BLaER1 treated with 17β-estradiol and CSF1 and Interleukin-3, amounts not matched to agents 10 nM and 100 nM (cell line): Measurements from ENCODE around the gene PPP1R14C.

Source experiments
- H3K27ac ChIP-seq, 11 experiments: shearing (Covaris generic); formaldehyde crosslinking; 2 replicates each; pipeline ENCODE4 v1.8.1; 2022
- H3K27me3 ChIP-seq, 11 experiments: shearing (Covaris generic); formaldehyde crosslinking; 2 replicates each; pipeline ENCODE4 v1.8.1; 2022
- H3K36me3 ChIP-seq, 11 experiments: shearing (Covaris generic); formaldehyde crosslinking; 2 replicates each; pipeline ENCODE4 v1.8.1; 2022
- H3K4me1 ChIP-seq, 10 experiments: shearing (Covaris generic); formaldehyde crosslinking; 2 replicates each; pipeline ENCODE4 v1.8.1; 2022
- H3K4me2 ChIP-seq, 11 experiments: shearing (Covaris generic); formaldehyde crosslinking; 2 replicates each; pipeline ENCODE4 v1.8.1; 2022
- H3K4me3 ChIP-seq, 10 experiments: shearing (Covaris generic); formaldehyde crosslinking; 2 replicates each; pipeline ENCODE4 v1.8.1; 2022
- H3K9ac ChIP-seq, 11 experiments: shearing (Covaris generic); formaldehyde crosslinking; 2 replicates each; pipeline ENCODE4 v1.8.1; 2022
- H3K9me3 ChIP-seq, 11 experiments: shearing (Covaris generic); formaldehyde crosslinking; replicated peaks in 1 of 11; 2 replicates each; pipeline ENCODE4 v1.8.1; 2022
- H4K20me1 ChIP-seq, 11 experiments: shearing (Covaris generic); formaldehyde crosslinking; 2 replicates each; pipeline ENCODE4 v1.8.1; 2022
- Cebpa-rat ChIP-seq, 11 experiments: shearing (Covaris generic); IDR thresholded peaks; 2 replicates each; pipeline ENCODE4 v1.8.1; 2022

Gene PPP1R14C

GRCh38 chr6:150281767-150282166 lies 138.9 kb downstream of the PPP1R14C start:
- H3K4me2 ChIP-seq = no peak overlapping the region
- no peak overlapping the region for H3K27ac ChIP-seq
- H4K20me1 ChIP-seq = no peaks in the 10 kb centered on the region; a peak in 1 of 22 replicates
- H3K4me3 ChIP-seq = no peak overlapping the region
- no peaks in the 10 kb centered on the region for H3K36me3 ChIP-seq
- peaks cover 0 to 7% (median 0%) of the 10 kb centered on the region in 11 experiments; a peak in 3 of 22 replicates for H3K27me3 ChIP-seq
- peaks cover 0 to 12% (median 0%) of the 10 kb centered on the region in 11 experiments; a peak in 2 of 22 replicates for H3K9me3 ChIP-seq
- H3K4me1 ChIP-seq = peaks cover 0 to 44% (median 30%) of the 10 kb centered on the region in 10 experiments; a peak in 17 of 20 replicates
- no peak for TF ChIP-seq Cebpa-rat (IDR thresholded peaks at IDR 0.05)
- H3K9ac ChIP-seq = no peak overlapping the region

- H3K27me3 ChIP-seq = peaks cover 0 to 7% (median 0%) of the 10 kb centered on the region in 11 experiments; a peak in 2 of 22 replicates
- H3K9me3 ChIP-seq = peaks cover 0 to 14% (median 0%) of the 10 kb centered on the region in 11 experiments; a peak in 2 of 22 replicates
- H3K9ac ChIP-seq = no peak overlapping the region
- no peak overlapping the region for H3K27ac ChIP-seq
- no peak overlapping the region for H3K4me2 ChIP-seq
- H4K20me1 ChIP-seq = no peaks in the 10 kb centered on the region
- no peaks in the 10 kb centered on the region for H3K36me3 ChIP-seq
- H3K4me1 ChIP-seq = peaks cover 0 to 40% (median 28%) of the 10 kb centered on the region in 10 experiments; a peak in 17 of 20 replicates
- H3K4me3 ChIP-seq = no peak overlapping the region
- TF ChIP-seq Cebpa-rat (IDR thresholded peaks at IDR 0.05) = no peak
Observed at GRCh38 chr6:150282806-150283205, 140.0 kb downstream of the PPP1R14C start.

- no peak overlapping the region for H3K27ac ChIP-seq
- no peak for TF ChIP-seq Cebpa-rat (IDR thresholded peaks at IDR 0.05)
- H3K36me3 ChIP-seq = no peaks in the 10 kb centered on the region
- no peaks in the 10 kb centered on the region for H4K20me1 ChIP-seq
- H3K4me3 ChIP-seq = no peak overlapping the region
- no peaks in the 10 kb centered on the region for H3K27me3 ChIP-seq
- H3K9me3 ChIP-seq = peaks cover 0 to 14% (median 0%) of the 10 kb centered on the region in 11 experiments; a peak in 2 of 22 replicates
- H3K9ac ChIP-seq = no peak overlapping the region
- H3K4me2 ChIP-seq = peak overlapping the region in 7 of 11 experiments; percentile 0 to 49 (median 33); a peak in 9 of 22 replicates
- peaks cover 0 to 9% (median 3%) of the 10 kb centered on the region in 10 experiments; a peak in 9 of 20 replicates for H3K4me1 ChIP-seq
Observed at GRCh38 chr6:150286460-150286859, 143.6 kb downstream of the PPP1R14C start.

GRCh38 chr6:150286912-150287311 lies 144.1 kb downstream of the PPP1R14C start:
- peak overlapping the region in 4 of 11 experiments; percentile 33 to 49 (median 45); a peak in 7 of 22 replicates for H3K4me2 ChIP-seq

DNA sequence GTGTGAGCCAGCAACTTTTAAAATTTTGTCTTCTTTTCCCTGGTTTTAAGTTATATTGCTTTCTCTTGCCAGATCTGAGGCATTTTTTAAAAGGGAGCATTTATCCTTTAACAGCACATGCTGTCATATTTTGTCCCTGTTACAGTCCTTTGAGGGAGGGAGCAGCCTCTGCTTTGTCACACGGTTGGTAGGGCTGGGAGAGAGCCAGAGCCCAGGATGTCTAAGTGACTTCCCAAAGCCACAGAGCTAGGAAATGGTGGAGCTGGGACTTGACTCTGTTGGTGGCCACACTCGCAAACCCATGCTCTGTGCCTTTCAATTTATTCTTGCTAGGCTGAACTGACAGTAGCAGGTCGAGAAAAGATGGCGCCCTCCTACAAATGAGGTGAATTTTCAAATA lies 145.6 kb downstream of the PPP1R14C start:
- peaks cover 0 to 18% (median 9%) of the 10 kb centered on the region in 10 experiments; a peak in 17 of 20 replicates for H3K4me1 ChIP-seq
- no peak for TF ChIP-seq Cebpa-rat (IDR thresholded peaks at IDR 0.05)
- no peak overlapping the region for H3K9ac ChIP-seq
- H3K4me2 ChIP-seq = no peak overlapping the region
- H3K27me3 ChIP-seq = no peaks in the 10 kb centered on the region
- H4K20me1 ChIP-seq = no peaks in the 10 kb centered on the region
- no peak overlapping the region for H3K27ac ChIP-seq
- H3K36me3 ChIP-seq = no peaks in the 10 kb centered on the region
- H3K4me3 ChIP-seq = no peak overlapping the region
- H3K9me3 ChIP-seq = peaks cover 0 to 20% (median 0%) of the 10 kb centered on the region in 11 experiments; a peak in 3 of 22 replicates

More at GRCh38 chr6:150286912-150287311, 144.1 kb downstream of the PPP1R14C start:
- no peak overlapping the region for H3K9ac ChIP-seq
- H3K9me3 ChIP-seq = peaks cover 0 to 15% (median 0%) of the 10 kb centered on the region in 11 experiments; a peak in 4 of 22 replicates
- no peak overlapping the region for H3K27ac ChIP-seq
- H3K27me3 ChIP-seq = no peaks in the 10 kb centered on the region
- no peak for TF ChIP-seq Cebpa-rat (IDR thresholded peaks at IDR 0.05)
- H3K4me3 ChIP-seq = no peak overlapping the region
- H3K4me1 ChIP-seq = peaks cover 0 to 9% (median 3%) of the 10 kb centered on the region in 10 experiments; a peak in 9 of 20 replicates
- no peaks in the 10 kb centered on the region for H3K36me3 ChIP-seq
- no peaks in the 10 kb centered on the region for H4K20me1 ChIP-seq

DNA sequence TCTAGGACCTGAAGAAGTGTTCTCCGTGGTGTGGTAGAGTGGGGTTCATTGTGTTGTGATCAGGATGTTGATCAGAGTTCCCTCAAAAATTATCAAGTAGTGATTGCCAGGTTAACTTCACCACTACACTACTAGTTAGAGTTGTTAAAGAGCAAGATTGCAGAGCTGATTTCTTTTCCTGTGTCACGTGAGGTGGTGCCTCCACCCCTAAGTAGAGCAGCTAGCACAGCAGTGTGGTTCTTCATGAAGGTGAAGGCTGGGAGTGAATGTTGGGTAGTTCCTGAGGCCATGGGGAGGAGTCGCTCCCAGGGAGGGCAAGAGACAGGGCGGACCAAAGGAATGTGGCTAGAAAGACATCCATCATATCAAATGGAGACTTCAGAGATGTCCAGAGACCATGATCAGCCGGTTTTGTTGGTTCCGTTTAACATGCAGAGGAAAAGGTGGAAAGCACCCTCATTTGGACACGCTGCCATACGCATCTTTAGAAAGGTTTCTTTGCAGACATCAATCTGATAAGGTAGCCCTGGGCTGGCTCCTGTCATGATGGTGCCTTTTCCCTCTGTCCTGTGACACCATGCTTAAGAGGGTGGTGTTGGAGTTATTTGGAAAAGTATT lies 146.7 kb downstream of the PPP1R14C start:
- H3K27me3 ChIP-seq = no peaks in the 10 kb centered on the region
- no peak overlapping the region for H3K9ac ChIP-seq
- no peaks in the 10 kb centered on the region for H4K20me1 ChIP-seq
- H3K4me1 ChIP-seq = peaks cover 4 to 29% (median 11%) of the 10 kb centered on the region in 10 experiments; a peak in 19 of 20 replicates
- no peak overlapping the region for H3K27ac ChIP-seq
- H3K9me3 ChIP-seq = peaks cover 0 to 20% (median 0%) of the 10 kb centered on the region in 11 experiments; a peak in 3 of 22 replicates
- H3K4me3 ChIP-seq = no peak overlapping the region
- no peak for TF ChIP-seq Cebpa-rat (IDR thresholded peaks at IDR 0.05)
- no peak overlapping the region for H3K4me2 ChIP-seq
- no peaks in the 10 kb centered on the region for H3K36me3 ChIP-seq

- peaks cover 4 to 34% (median 11%) of the 10 kb centered on the region in 10 experiments; a peak in 19 of 20 replicates for H3K4me1 ChIP-seq
- H3K9ac ChIP-seq = no peak overlapping the region
- no peak overlapping the region for H3K4me3 ChIP-seq
- H4K20me1 ChIP-seq = no peaks in the 10 kb centered on the region
- TF ChIP-seq Cebpa-rat (IDR thresholded peaks at IDR 0.05) = no peak
- H3K36me3 ChIP-seq = no peaks in the 10 kb centered on the region
- H3K9me3 ChIP-seq = peaks cover 2 to 20% (median 7%) of the 10 kb centered on the region in 11 experiments; a peak in 18 of 22 replicates
- H3K27ac ChIP-seq = no peak overlapping the region
- no peak overlapping the region for H3K4me2 ChIP-seq
- no peaks in the 10 kb centered on the region for H3K27me3 ChIP-seq
Observed at GRCh38 chr6:150290429-150290828, 147.6 kb downstream of the PPP1R14C start.

GRCh38 chr6:150291968-150292710 lies 149.3 kb downstream of the PPP1R14C start:
- Histone ChIP-seq H3K4me1 (peaks cover 0 to 34% (median 9%) of the 10 kb centered on the region in 10 experiments; a peak in 12 of 20 replicates), H4K20me1 (no peaks in the 10 kb centered on the region), H3K27ac (no peak overlapping the region), H3K27me3 (no peaks in the 10 kb centered on the region), H3K9me3 (peaks cover 19 to 32% (median 22%) of the 10 kb centered on the region in 11 experiments), H3K9ac (no peak overlapping the region), H3K4me3 (no peak overlapping the region), H3K36me3 (0 out of 22 replicates have a peak, but pooled peaks cover 0 to 8% (median 0%) of the 10 kb centered on the region in 11 experiments), H3K4me2 (peak overlapping the region in 3 of 11 experiments; percentile 63 to 82 (median 79); a peak in 4 of 22 replicates)
- no peak for TF ChIP-seq Cebpa-rat (IDR thresholded peaks at IDR 0.05)

GRCh38 chr6:150293019-150293418 lies 150.2 kb downstream of the PPP1R14C start:
- peak overlapping the region in 4 of 11 experiments; percentile 13 to 82 (median 71); a peak in 6 of 22 replicates for H3K4me2 ChIP-seq
- TF ChIP-seq Cebpa-rat (IDR thresholded peaks at IDR 0.05) = no peak

More at GRCh38 chr6:150293019-150293418, 150.2 kb downstream of the PPP1R14C start:
- Histone ChIP-seq H3K9me3 (peaks cover 28 to 41% (median 31%) of the 10 kb centered on the region in 11 experiments), H3K4me1 (peaks cover 0 to 34% (median 9%) of the 10 kb centered on the region in 10 experiments; a peak in 12 of 20 replicates), H3K4me3 (no peak overlapping the region), H3K9ac (no peak overlapping the region), H4K20me1 (no peaks in the 10 kb centered on the region), H3K27ac (peak overlapping the region in 2 of 11 experiments; percentile 75 to 76; a peak in 5 of 22 replicates), H3K36me3 (0 out of 22 replicates have a peak, but pooled peaks cover 0 to 10% (median 0%) of the 10 kb centered on the region in 11 experiments), H3K27me3 (no peaks in the 10 kb centered on the region)
